ENCODE measurements around the gene FOCAD. TPM values are rescaled to one million over a fixed set of nuclear protein-coding genes. Genes with fewer than 3 reads are reported as not detected.

The FOCAD gene
- total RNA-seq, 6 experiments from 2014 or later: 31.8 to 46.7 (median 39.2) TPM

- Mint-ChIP-seq H3K4me1 (ENCODE audit: low read depth) (peaks cover 39% of the 10 kb centered on the region), H3K27ac (no peak overlapping the region), H3K27me3 (ENCODE audit: insufficient read depth) (no peaks in the 10 kb centered on the region; the same call in 1 of the 2 replicates), H3K4me3 (no peak overlapping the region), H3K36me3 (ENCODE audit: low read depth) (peaks cover 33% of the 10 kb centered on the region), H3K9me3 (no peaks in the 10 kb centered on the region)
- DNase-seq: no peak
- no peak for TF ChIP-seq CTCF (IDR thresholded peaks at IDR 0.05)
Measured at GRCh38 chr9:20725675-20726074, 41.6 kb downstream of the FOCAD start.

- no peaks in the 10 kb centered on the region; the same call in 1 of the 2 replicates for H3K27me3 Mint-ChIP-seq (ENCODE audit: insufficient read depth)
- peaks cover 30% of the 10 kb centered on the region for H3K36me3 Mint-ChIP-seq (ENCODE audit: low read depth)
- no peak for DNase-seq
- H3K9me3 Mint-ChIP-seq: no peaks in the 10 kb centered on the region
- H3K4me3 Mint-ChIP-seq: no peak overlapping the region
- H3K27ac Mint-ChIP-seq: no peak overlapping the region
- no peak for TF ChIP-seq CTCF (IDR thresholded peaks at IDR 0.05)
- peaks cover 39% of the 10 kb centered on the region for H3K4me1 Mint-ChIP-seq (ENCODE audit: low read depth)
Measured at GRCh38 chr9:20726144-20726543, 42.1 kb downstream of the FOCAD start.

- no peak for DNase-seq
- no peak overlapping the region for H3K4me3 Mint-ChIP-seq
- no peaks in the 10 kb centered on the region for H3K27me3 Mint-ChIP-seq (ENCODE audit: insufficient read depth)
- no peak overlapping the region for H3K27ac Mint-ChIP-seq
- H3K9me3 Mint-ChIP-seq: no peaks in the 10 kb centered on the region
- H3K36me3 Mint-ChIP-seq (ENCODE audit: low read depth): peaks cover 25% of the 10 kb centered on the region
- TF ChIP-seq CTCF (IDR thresholded peaks at IDR 0.05): no peak
- peaks cover 38% of the 10 kb centered on the region for H3K4me1 Mint-ChIP-seq (ENCODE audit: low read depth)
Measured at GRCh38 chr9:20728493-20729220, 44.6 kb downstream of the FOCAD start.

GRCh38 chr9:20729523-20729922 lies 45.5 kb downstream of the FOCAD start:
- Mint-ChIP-seq H3K4me1 (ENCODE audit: low read depth) (peaks cover 38% of the 10 kb centered on the region), H3K36me3 (ENCODE audit: low read depth) (peaks cover 22% of the 10 kb centered on the region), H3K27ac (peak overlapping the region; percentile 59), H3K27me3 (ENCODE audit: insufficient read depth) (no peaks in the 10 kb centered on the region), H3K4me3 (no peak overlapping the region), H3K9me3 (no peaks in the 10 kb centered on the region)
- TF ChIP-seq CTCF (IDR thresholded peaks at IDR 0.05): no peak
- peak; percentile 23 for DNase-seq

- Mint-ChIP-seq H3K36me3 (ENCODE audit: low read depth) (peaks cover 19% of the 10 kb centered on the region), H3K4me1 (ENCODE audit: low read depth) (peaks cover 31% of the 10 kb centered on the region), H3K9me3 (no peaks in the 10 kb centered on the region), H3K27me3 (ENCODE audit: insufficient read depth) (no peaks in the 10 kb centered on the region), H3K27ac (peak overlapping the region; percentile 68), H3K4me3 (no peak overlapping the region)
- DNase-seq: peak; percentile 83
- TF ChIP-seq CTCF (IDR thresholded peaks at IDR 0.05): no peak
Measured at GRCh38 chr9:20732118-20732517, 48.1 kb downstream of the FOCAD start.

Measured in HFFc6 (cell line).